H1 (cell line): ENCODE results near the gene KCND3. TPM values are rescaled to one million over a fixed set of nuclear protein-coding genes. Genes with fewer than 3 reads are reported as not detected.
A peak's percentile ranks its signal among the peaks of the same experiment; 100 is the strongest.

ENCODE experiments used
- CTCF ChIA-PET: fragments of 300-600 bp; sonication (Branson Sonifier 250); formaldehyde crosslinking; loops from one replicate; lab custom pipeline; 2021; ENCODE audit not compliant: partially characterized antibody; lab: Charles Lee
- POLR2A ChIA-PET: fragments of 300-600 bp; sonication (Branson Sonifier 250); formaldehyde crosslinking; loops from one replicate; lab custom pipeline; 2021; ENCODE audit warnings: inconsistent platforms; ENCODE audit not compliant: partially characterized antibody; lab: Charles Lee
- DNase-seq, 2 experiments: peaks; one replicate each; pipeline versions ENCODE4 v3.0.0 to v3.0.0-alpha.2; 2010 to 2022; ENCODE audit warnings: low spot score in 2 of 2, low read depth in 1 of 2, mixed read lengths in 1 of 2
- FAIRE-seq: peaks from 2 replicates; lab custom pipeline; 2011; peaks lifted over from hg19 to GRCh38; lab: Jason Lieb, UNC
- H2AFZ ChIP-seq: 2 replicates; pipeline ENCODE4 v1.8.1; 2012; ENCODE audit warnings: low read length, inconsistent platforms
- H2AK5ac ChIP-seq: 2 replicates; pipeline ENCODE4 v1.6.1; 2013; ENCODE audit warnings: low read depth, low read length
- H2BK120ac ChIP-seq: replicated peaks from 2 replicates; pipeline ENCODE3; 2013; ENCODE audit warnings: low read depth, low read length, inconsistent platforms
- H2BK12ac ChIP-seq: 2 replicates; pipeline ENCODE4 v1.6.1; 2013; ENCODE audit warnings: low read depth, low read length
- H2BK15ac ChIP-seq: 2 replicates; pipeline ENCODE4 v1.6.1; 2013; ENCODE audit warnings: low read length
- H2BK20ac ChIP-seq: 2 replicates; pipeline ENCODE4 v1.6.1; 2013; ENCODE audit warnings: low read length
- H2BK5ac ChIP-seq: 2 replicates; pipeline ENCODE4 v1.6.1; 2013; ENCODE audit warnings: low read depth, low read length
- H3K14ac ChIP-seq: 2 replicates; pipeline ENCODE4 v1.6.1; 2013; ENCODE audit warnings: inconsistent platforms; ENCODE audit not compliant: insufficient read length
- H3K18ac ChIP-seq: 2 replicates; pipeline ENCODE4 v1.6.1; 2013; ENCODE audit warnings: low read length; ENCODE audit errors: extremely low read depth
- H3K23ac ChIP-seq: 2 replicates; pipeline ENCODE4 v1.6.1; 2013; ENCODE audit warnings: inconsistent platforms; ENCODE audit not compliant: insufficient read length
- H3K23me2 ChIP-seq: 2 replicates; pipeline ENCODE4 v1.6.1; 2013; ENCODE audit warnings: low read depth, low read length
- H3K27ac ChIP-seq: 2 replicates; pipeline ENCODE4 v1.6.1; 2011; ENCODE audit warnings: low read depth, low read length, inconsistent platforms
- H3K27me3 ChIP-seq, 4 experiments: replicated peaks in 1 of 4; 1 replicate in 1 of 4; 2 replicates in 3 of 4; pipeline versions ENCODE4 v1.6.1 to v1.8.1; 2011 to 2013; ENCODE audit warnings: low read length in 3 of 4, mild to moderate bottlenecking in 3 of 4, inconsistent platforms in 2 of 4, mixed read lengths in 2 of 4, moderate library complexity in 1 of 4; ENCODE audit not compliant: control insufficient read depth in 3 of 4, insufficient read depth in 3 of 4; ENCODE audit errors: extremely low read depth in 1 of 4
- H3K36me3 ChIP-seq, 4 experiments: 2 replicates each; pipeline versions ENCODE4 v1.6.1 to v1.8.1; 2011 to 2013; ENCODE audit warnings: mild to moderate bottlenecking in 4 of 4, low read length in 3 of 4, moderate library complexity in 2 of 4, control low read depth in 1 of 4, inconsistent platforms in 1 of 4; ENCODE audit not compliant: insufficient read depth in 4 of 4, control insufficient read depth in 2 of 4
- H3K4ac ChIP-seq: replicated peaks from 2 replicates; pipeline ENCODE3; 2013; ENCODE audit warnings: low read length, low read depth, mixed read lengths, inconsistent platforms; ENCODE audit not compliant: insufficient read length
- H3K4me1 ChIP-seq, 4 experiments: replicated peaks in 1 of 4; 1 replicate in 1 of 4; 2 replicates in 3 of 4; pipeline versions ENCODE4 v1.6.1 to v1.8.1; 2011 to 2013; ENCODE audit warnings: low read length in 3 of 4, inconsistent platforms in 2 of 4, mixed read lengths in 1 of 4; ENCODE audit not compliant: insufficient read depth in 4 of 4, control insufficient read depth in 3 of 4
- H3K4me2 ChIP-seq, 2 experiments: 2 replicates each; pipeline versions ENCODE4 v1.6.1 to v1.8.1; 2011 to 2013; ENCODE audit warnings: low read depth in 2 of 2, low read length in 2 of 2, control low read depth in 1 of 2, inconsistent platforms in 1 of 2, mild to moderate bottlenecking in 1 of 2; ENCODE audit not compliant: insufficient read depth in 1 of 2
- H3K4me3 ChIP-seq, 4 experiments: fragments of 200-600, 300-600 bp in 1 of 4; sonication (generic), shearing (Covaris generic), sonication (Bioruptor Twin) in 1 of 4; 2 replicates each; pipeline versions ENCODE4 v1.5.1 to v1.8.1; 2011 to 2016; ENCODE audit warnings: low read length in 4 of 4, low read depth in 3 of 4, control low read depth in 2 of 4, inconsistent platforms in 2 of 4, mild to moderate bottlenecking in 2 of 4, mixed read lengths in 1 of 4, moderate library complexity in 1 of 4; ENCODE audit not compliant: insufficient read depth in 2 of 4; ENCODE audit errors: extremely low read depth in 1 of 4
- H3K56ac ChIP-seq: replicated peaks from 2 replicates; pipeline ENCODE3; 2013; ENCODE audit warnings: low read depth, mild to moderate bottlenecking, mixed read lengths, low read length, inconsistent platforms; ENCODE audit not compliant: insufficient read length
- H3K79me1 ChIP-seq: 2 replicates; pipeline ENCODE4 v1.6.1; 2013; ENCODE audit warnings: low read depth, low read length, control low read depth
- H3K79me2 ChIP-seq, 2 experiments: 2 replicates each; pipeline versions ENCODE4 v1.6.1 to v1.8.1; 2012 to 2013; ENCODE audit warnings: low read length in 2 of 2, mild to moderate bottlenecking in 2 of 2, inconsistent platforms in 1 of 2; ENCODE audit not compliant: insufficient read depth in 2 of 2, control insufficient read depth in 1 of 2
- H3K9ac ChIP-seq, 4 experiments: replicated peaks in 1 of 4; 1 replicate in 1 of 4; 2 replicates in 3 of 4; pipeline versions ENCODE4 v1.6.1 to v1.8.1; 2011 to 2013; ENCODE audit warnings: low read depth in 3 of 4, low read length in 3 of 4, control low read depth in 2 of 4, mild to moderate bottlenecking in 2 of 4, moderate library complexity in 2 of 4, inconsistent platforms in 1 of 4; ENCODE audit errors: extremely low read depth in 1 of 4
- H3K9me3 ChIP-seq, 2 experiments: 2 replicates each; pipeline versions ENCODE4 v1.6.1 to v1.8.1; 2012 to 2013; ENCODE audit warnings: mild to moderate bottlenecking in 2 of 2, moderate library complexity in 2 of 2, control low read depth in 1 of 2, inconsistent platforms in 1 of 2, low read depth in 1 of 2, low read length in 1 of 2, mixed read lengths in 1 of 2; ENCODE audit not compliant: insufficient read depth in 2 of 2
- H4K20me1 ChIP-seq, 2 experiments: replicated peaks in 1 of 2; 2 replicates each; pipeline versions ENCODE3 to v1.8.1; 2011 to 2013; ENCODE audit warnings: inconsistent platforms in 2 of 2, low read length in 2 of 2, mild to moderate bottlenecking in 1 of 2; ENCODE audit not compliant: insufficient read depth in 2 of 2, control insufficient read depth in 1 of 2
- H4K5ac ChIP-seq: 2 replicates; pipeline ENCODE4 v1.6.1; 2013; ENCODE audit warnings: low read length, low read depth, mixed read lengths, inconsistent platforms; ENCODE audit not compliant: insufficient read length
- H4K8ac ChIP-seq: 2 replicates; pipeline ENCODE4 v1.8.0; 2013; ENCODE audit warnings: mild to moderate bottlenecking, moderate library complexity, low read length, inconsistent platforms; ENCODE audit not compliant: insufficient read depth; ENCODE audit errors: extremely low read depth
- H4K91ac ChIP-seq: replicated peaks from 2 replicates; pipeline ENCODE3; 2013; ENCODE audit warnings: low read length, mixed read lengths, inconsistent platforms; ENCODE audit not compliant: insufficient read length
- CHD1 ChIP-seq: IDR thresholded peaks from 2 replicates; pipeline ENCODE4 v1.6.1; 2012; ENCODE audit warnings: low read depth, low read length, improper control_type of control experiment
- GTF2F1 ChIP-seq: IDR thresholded peaks from 2 replicates; pipeline ENCODE4 v1.6.1; 2012; ENCODE audit warnings: low read depth, low read length, improper control_type of control experiment, borderline replicate concordance
- NANOG ChIP-seq: IDR thresholded peaks from 2 replicates; pipeline ENCODE4 v1.6.1; 2011; ENCODE audit warnings: low read length, low read depth, mild to moderate bottlenecking, inconsistent platforms; ENCODE audit not compliant: insufficient read depth, poor library complexity, severe bottlenecking
- RAD21 ChIP-seq, 2 experiments: IDR thresholded peaks in 1 of 2; conservative IDR thresholded peaks in 1 of 2; 2 replicates each; pipeline ENCODE4 v1.6.1; 2011; ENCODE audit warnings: low read depth in 2 of 2, low read length in 2 of 2, improper control_type of control experiment in 1 of 2, inconsistent platforms in 1 of 2, mild to moderate bottlenecking in 1 of 2, moderate library complexity in 1 of 2
- RFX5 ChIP-seq: IDR thresholded peaks from 2 replicates; pipeline ENCODE4 v1.6.1; 2011; ENCODE audit warnings: low read depth, low read length, improper control_type of control experiment, borderline replicate concordance
- SIX5 ChIP-seq: IDR thresholded peaks from 2 replicates; pipeline ENCODE4 v1.6.1; 2011; ENCODE audit warnings: mild to moderate bottlenecking, low read depth, low read length
- TAF7 ChIP-seq: optimal IDR thresholded peaks from 2 replicates; pipeline ENCODE3; 2011; ENCODE audit warnings: low read depth, mild to moderate bottlenecking, inconsistent platforms, low read length, moderate library complexity, borderline replicate concordance
- USF2 ChIP-seq: IDR thresholded peaks from 2 replicates; pipeline ENCODE4 v1.6.1; 2011; ENCODE audit warnings: low read length, improper control_type of control experiment
- WGBS, 2 experiments: shearing (Covaris generic) in 1 of 2; methylation state at CpG; one replicate each; pipeline versions ENCODE4 v1.1.6 to v1.1.7; 2013 to 2015; ENCODE audit warnings: low lambda C conversion rate in 2 of 2, mixed read lengths in 2 of 2, inconsistent platforms in 1 of 2, low coverage in 1 of 2, missing lambda C conversion rate in 1 of 2; ENCODE audit not compliant: insufficient replicate concordance in 2 of 2, insufficient coverage in 1 of 2, insufficient read length in 1 of 2; ENCODE audit errors: extremely low coverage in 1 of 2, missing lambda C conversion rate in 1 of 2; 5-methylcytosine and 5-hydroxymethylcytosine counted together
- polyA plus RNA-seq, 7 experiments: library from polyadenylated mRNA; depleted of rRNA in 3 of 7; stranded (reverse) in 5 of 7; unstranded in 2 of 7; fragments of >200 nt in 5 of 7; fragments of 200-250 nt in 2 of 7; gene quantifications; 1 replicate in 5 of 7; 2 replicates in 1 of 7; 4 replicates in 1 of 7; pipeline versions ENCODE4 v1.2.1 to v1.2.3, GENCODE V29; 2011 to 2013; ENCODE audit warnings: missing spikeins in 2 of 7, mixed read lengths in 2 of 7
- total RNA-seq: library from RNA; stranded (reverse); fragmentation: NEBNext Ultra II Directional; extraction: Animal tissue kit (Norgen Biotek cat#: 25700); gene quantifications from 2 replicates; pipeline ENCODE4 v1.2.1, GENCODE V29; 2021

The KCND3 gene
- total and polyA plus RNA-seq, 2 of the 8 experiments (the other 6 are each of a cell fraction or from before 2014, with no cell fraction given): 0.14 to 0.48 TPM

GRCh38 chr1:111855260-111855659 is 134.2 kb downstream of the KCND3 start:
- Histone ChIP-seq H2BK12ac (no peak overlapping the region), H3K14ac (no peak overlapping the region), H2BK15ac (no peak overlapping the region), H3K4me2 (no peak overlapping the region), H3K4me1 (peaks cover 0 to 17% (median 6%) of the 10 kb centered on the region in 4 experiments; a peak in 3 of 7 replicates), H3K79me2 (no peaks in the 10 kb centered on the region), H4K91ac (no peak overlapping the region), H4K20me1 (no peaks in the 10 kb centered on the region), H4K5ac (no peak overlapping the region), H2BK5ac (no peak overlapping the region), H3K23ac (no peak overlapping the region), H3K56ac (no peak overlapping the region), H3K23me2 (no peaks in the 10 kb centered on the region), H3K9ac (no peak overlapping the region), H3K9me3 (no peaks in the 10 kb centered on the region), H3K79me1 (no peaks in the 10 kb centered on the region; the same call in 1 of the 2 replicates), H2BK120ac (no peak overlapping the region), H3K4me3 (no peak overlapping the region), H3K27me3 (no peaks in the 10 kb centered on the region), H2BK20ac (peak overlapping the region; percentile 16; the same call in 1 of the 2 replicates), H3K27ac (no peak overlapping the region), H3K36me3 (no peaks in the 10 kb centered on the region), H3K4ac (no peak overlapping the region), H4K8ac (peak overlapping the region; percentile 59; the same call in 1 of the 2 replicates), H3K18ac (no peak overlapping the region), H2AFZ (no peak overlapping the region), H2AK5ac (no peak overlapping the region)
- WGBS, 2 experiments: 86% methylated on average over 4 of the region's 4 CpGs; no CpG with 5 or more reads in 1 of the 2 experiments
- FAIRE-seq: no peak
- no peak for DNase-seq
- ChIA-PET POLR2A (no interaction called here), CTCF (interaction anchor here (0.9 to 1.5 kb wide), 4 partner anchors 11 to 106 kb away, joined by 3 to 4 read pairs (median 4); no protein-coding TSS in a partner anchor)
- no peak for TF ChIP-seq GTF2F1
- no peak for TF ChIP-seq CHD1
- TF ChIP-seq TAF7: no peak
- no peak for TF ChIP-seq NANOG
- no peak for TF ChIP-seq RFX5
- no peak for TF ChIP-seq USF2
- TF ChIP-seq SIX5: no peak
- TF ChIP-seq RAD21 (IDR thresholded peaks at IDR 0.05 in 1 of 2, conservative IDR thresholded peaks at IDR 0.05 in 1 of 2; ENCODE audit: low read depth in 2 of 2, low read length in 2 of 2): no peak
